NCI-H748 (cell line): Measurements from ENCODE around the gene ZDHHC8.
"Not testable (repeated sequence)": the region's sequence is repeated elsewhere in the genome, so short reads cannot be mapped to it uniquely, and the experiment has no call there.

Experiments used
- DNase-seq: peaks from one replicate; lab custom pipeline; 2025; ENCODE audit not compliant: unreplicated experiment; lab: John Stamatoyannopoulos, UW

Gene ZDHHC8

GRCh38 chr22:20157430-20158183, 26.0 kb downstream of the ZDHHC8 start:
- DNase-seq, result no peak

- no peak for DNase-seq
These were observed 26.9 kb downstream of the ZDHHC8 start for GRCh38 chr22:20158391-20159036.

GRCh38 chr22:20159076-20159475, 27.5 kb downstream of the ZDHHC8 start:
- DNase-seq, result no peak

- DNase-seq, result not testable (repeated sequence)
These were observed 27.9 kb downstream of the ZDHHC8 start for GRCh38 chr22:20159531-20159930.

GRCh38 chr22:20160041-20160440, 28.4 kb downstream of the ZDHHC8 start:
- DNase-seq, result no peak

- no peak for DNase-seq
These were observed 33.3 kb downstream of the ZDHHC8 start for GRCh38 chr22:20164863-20165262.

GRCh38 chr22:20165421-20165820, 33.8 kb downstream of the ZDHHC8 start:
- DNase-seq, result no peak

GRCh38 chr22:20165913-20166312, 34.3 kb downstream of the ZDHHC8 start:
- no peak for DNase-seq

- no peak for DNase-seq
These were observed 35.1 kb downstream of the ZDHHC8 start for GRCh38 chr22:20166703-20167102.

GRCh38 chr22:20167643-20168322, 36.2 kb downstream of the ZDHHC8 start:
- DNase-seq, result no peak

- DNase-seq, result no peak
These were observed 37.7 kb downstream of the ZDHHC8 start for GRCh38 chr22:20169253-20169822.

- DNase-seq, result no peak
These were observed 38.6 kb downstream of the ZDHHC8 start for GRCh38 chr22:20170170-20170569.

- DNase-seq, result no peak
These were observed 39.9 kb downstream of the ZDHHC8 start for GRCh38 chr22:20171288-20172140.

GRCh38 chr22:20172141-20172613, 40.6 kb downstream of the ZDHHC8 start:
- no peak for DNase-seq

GRCh38 chr22:20173246-20173645, 41.6 kb downstream of the ZDHHC8 start:
- DNase-seq, result no peak

- peak; percentile 11 for DNase-seq
These were observed 42.2 kb downstream of the ZDHHC8 start for GRCh38 chr22:20173772-20174171.

- DNase-seq, result no peak
These were observed 43.4 kb downstream of the ZDHHC8 start for GRCh38 chr22:20174785-20175596.

- DNase-seq, result no peak
These were observed 43.9 kb downstream of the ZDHHC8 start for GRCh38 chr22:20175597-20175900.

GRCh38 chr22:20176421-20177085, 44.9 kb downstream of the ZDHHC8 start:
- no peak for DNase-seq
